ENCODE data around the gene HCFC2. TPM values are rescaled to one million over a fixed set of nuclear protein-coding genes. Genes with fewer than 3 reads are reported as not detected.
A peak's percentile ranks its signal among the peaks of the same experiment; 100 is the strongest.

HCFC2 gene
- total and polyA plus RNA-seq, 2 experiments from 2014 or later: 7.5 to 15.1 TPM

DNA sequence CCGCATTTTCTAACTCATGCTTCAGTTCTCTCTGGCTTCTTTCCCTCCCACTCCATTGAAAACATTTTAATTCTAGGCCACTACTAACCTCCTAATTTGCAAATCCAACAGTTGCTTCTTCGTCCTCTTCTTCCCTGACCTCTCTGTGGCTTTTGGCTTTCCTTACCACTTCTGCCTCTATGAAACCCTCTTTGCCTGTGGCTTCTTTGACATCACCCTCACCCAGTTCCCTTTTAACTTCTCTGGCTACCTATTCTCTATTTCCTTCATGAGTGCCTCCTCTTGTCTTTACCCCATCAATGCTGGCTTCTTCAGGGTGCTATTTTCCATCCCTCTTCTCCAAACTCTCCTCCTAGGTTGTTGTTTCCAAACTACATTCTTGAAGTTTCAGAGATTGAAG is 4.4 kb upstream of the HCFC2 start:
- Histone ChIP-seq H3K4me3 (no peak overlapping the region), H3K4me1 (ENCODE audit: insufficient read depth) (peaks cover 6% of the 10 kb centered on the region), H3K9me2 (replicated peaks; ENCODE audit: insufficient read depth) (no peaks in the 10 kb centered on the region), H3K4me2 (no peak overlapping the region), H3K36me3 (replicated peaks; ENCODE audit: insufficient read depth, low read depth) (no peaks in the 10 kb centered on the region), H3K79me2 (peaks cover 3% of the 10 kb centered on the region), H4K20me1 (ENCODE audit: insufficient read depth, poor library complexity, severe bottlenecking) (no peaks in the 10 kb centered on the region), H3K27me3 (peaks cover 7% of the 10 kb centered on the region), H2AFZ (no peak overlapping the region), H3K27ac (no peak overlapping the region), H3K9me3 (ENCODE audit: low read depth) (no peaks in the 10 kb centered on the region)
- TF ChIP-seq, protein P1, sequence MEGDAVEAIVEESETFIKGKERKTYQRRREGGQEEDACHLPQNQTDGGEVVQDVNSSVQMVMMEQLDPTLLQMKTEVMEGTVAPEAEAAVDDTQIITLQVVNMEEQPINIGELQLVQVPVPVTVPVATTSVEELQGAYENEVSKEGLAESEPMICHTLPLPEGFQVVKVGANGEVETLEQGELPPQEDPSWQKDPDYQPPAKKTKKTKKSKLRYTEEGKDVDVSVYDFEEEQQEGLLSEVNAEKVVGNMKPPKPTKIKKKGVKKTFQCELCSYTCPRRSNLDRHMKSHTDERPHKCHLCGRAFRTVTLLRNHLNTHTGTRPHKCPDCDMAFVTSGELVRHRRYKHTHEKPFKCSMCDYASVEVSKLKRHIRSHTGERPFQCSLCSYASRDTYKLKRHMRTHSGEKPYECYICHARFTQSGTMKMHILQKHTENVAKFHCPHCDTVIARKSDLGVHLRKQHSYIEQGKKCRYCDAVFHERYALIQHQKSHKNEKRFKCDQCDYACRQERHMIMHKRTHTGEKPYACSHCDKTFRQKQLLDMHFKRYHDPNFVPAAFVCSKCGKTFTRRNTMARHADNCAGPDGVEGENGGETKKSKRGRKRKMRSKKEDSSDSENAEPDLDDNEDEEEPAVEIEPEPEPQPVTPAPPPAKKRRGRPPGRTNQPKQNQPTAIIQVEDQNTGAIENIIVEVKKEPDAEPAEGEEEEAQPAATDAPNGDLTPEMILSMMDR (IDR thresholded peaks at IDR 0.05; ENCODE audit: poor library complexity): no peak
- TF ChIP-seq EZH2 (IDR thresholded peaks at IDR 0.05; ENCODE audit: borderline replicate concordance): no peak
- TF ChIP-seq EZH2phosphoT487 (IDR thresholded peaks at IDR 0.05; ENCODE audit: low read depth, severe bottlenecking, unreplicated experiment): no peak
- no peak for DNase-seq (ENCODE audit: low spot score)
- WGBS (ENCODE audit: low lambda C conversion rate, missing lambda C conversion rate): 82% methylated on average over 2 of the region's 2 CpGs

DNA sequence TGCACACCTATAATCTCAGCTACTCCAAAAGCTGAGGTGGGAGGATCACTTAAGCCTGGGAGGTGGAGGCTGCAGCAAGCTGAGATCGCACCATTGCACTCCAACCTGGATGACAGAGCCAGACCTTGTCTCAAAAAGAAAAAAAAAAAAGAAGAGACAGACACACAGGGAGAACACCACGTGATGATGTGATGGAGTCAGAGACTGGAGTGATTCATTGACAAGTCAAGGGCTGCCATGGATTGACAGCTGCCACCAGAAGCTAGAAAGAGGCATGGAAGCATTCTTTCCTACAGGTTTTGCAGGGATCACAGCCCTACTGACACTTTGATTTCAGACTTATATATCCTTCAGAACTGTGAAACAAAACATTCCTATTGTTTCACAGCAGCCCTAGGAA is 3.5 kb upstream of the HCFC2 start:
- Histone ChIP-seq H3K4me1 (ENCODE audit: insufficient read depth) (peaks cover 6% of the 10 kb centered on the region), H3K36me3 (replicated peaks; ENCODE audit: insufficient read depth, low read depth) (no peaks in the 10 kb centered on the region), H3K27me3 (peaks cover 7% of the 10 kb centered on the region), H3K4me2 (no peak overlapping the region), H3K9me2 (replicated peaks; ENCODE audit: insufficient read depth) (no peaks in the 10 kb centered on the region), H3K27ac (no peak overlapping the region), H4K20me1 (ENCODE audit: insufficient read depth, poor library complexity, severe bottlenecking) (no peaks in the 10 kb centered on the region), H2AFZ (no peak overlapping the region), H3K79me2 (peaks cover 11% of the 10 kb centered on the region), H3K9me3 (ENCODE audit: low read depth) (no peaks in the 10 kb centered on the region), H3K4me3 (no peak overlapping the region)
- no peak for DNase-seq (ENCODE audit: low spot score)
- TF ChIP-seq, protein P1 (IDR thresholded peaks at IDR 0.05; ENCODE audit: poor library complexity): no peak
- TF ChIP-seq EZH2phosphoT487 (IDR thresholded peaks at IDR 0.05; ENCODE audit: low read depth, severe bottlenecking, unreplicated experiment): no peak
- no peak for TF ChIP-seq EZH2 (IDR thresholded peaks at IDR 0.05; ENCODE audit: borderline replicate concordance)
- WGBS (ENCODE audit: low lambda C conversion rate, missing lambda C conversion rate): 61% methylated on average over 2 of the region's 2 CpGs

DNA sequence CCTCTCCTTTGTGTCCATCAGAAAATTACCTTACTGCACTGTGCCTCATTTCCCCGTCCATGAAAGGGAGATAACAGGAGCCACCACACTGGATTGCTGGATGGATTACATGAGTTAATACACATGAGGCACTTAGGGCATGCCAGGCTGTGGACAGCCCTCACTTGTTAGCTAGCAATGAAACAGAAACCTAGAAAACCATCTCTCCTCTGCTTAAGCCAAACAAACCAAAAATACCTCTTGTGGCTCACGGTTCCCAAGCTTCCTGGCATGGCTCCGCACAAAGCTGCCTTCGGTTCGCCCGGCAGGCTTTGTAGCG is 660 bp upstream of the HCFC2 start:
- Histone ChIP-seq H3K4me3 (peak overlapping the region; percentile 93), H3K27me3 (peaks cover 7% of the 10 kb centered on the region), H3K36me3 (replicated peaks; ENCODE audit: insufficient read depth, low read depth) (no peaks in the 10 kb centered on the region), H4K20me1 (ENCODE audit: insufficient read depth, poor library complexity, severe bottlenecking) (no peaks in the 10 kb centered on the region), H3K9me3 (ENCODE audit: low read depth) (no peaks in the 10 kb centered on the region), H3K4me2 (peak overlapping the region; percentile 88), H2AFZ (peak overlapping the region; percentile 71), H3K4me1 (ENCODE audit: insufficient read depth) (peaks cover 6% of the 10 kb centered on the region), H3K79me2 (peaks cover 31% of the 10 kb centered on the region), H3K27ac (peak overlapping the region; percentile 89), H3K9me2 (replicated peaks; ENCODE audit: insufficient read depth) (no peaks in the 10 kb centered on the region)
- under 1% methylated on average over 7 of the region's 7 CpGs for WGBS (ENCODE audit: low lambda C conversion rate, missing lambda C conversion rate)
- no peak for TF ChIP-seq EZH2phosphoT487 (IDR thresholded peaks at IDR 0.05; ENCODE audit: low read depth, severe bottlenecking, unreplicated experiment)
- DNase-seq (ENCODE audit: low spot score): no peak

DNA sequence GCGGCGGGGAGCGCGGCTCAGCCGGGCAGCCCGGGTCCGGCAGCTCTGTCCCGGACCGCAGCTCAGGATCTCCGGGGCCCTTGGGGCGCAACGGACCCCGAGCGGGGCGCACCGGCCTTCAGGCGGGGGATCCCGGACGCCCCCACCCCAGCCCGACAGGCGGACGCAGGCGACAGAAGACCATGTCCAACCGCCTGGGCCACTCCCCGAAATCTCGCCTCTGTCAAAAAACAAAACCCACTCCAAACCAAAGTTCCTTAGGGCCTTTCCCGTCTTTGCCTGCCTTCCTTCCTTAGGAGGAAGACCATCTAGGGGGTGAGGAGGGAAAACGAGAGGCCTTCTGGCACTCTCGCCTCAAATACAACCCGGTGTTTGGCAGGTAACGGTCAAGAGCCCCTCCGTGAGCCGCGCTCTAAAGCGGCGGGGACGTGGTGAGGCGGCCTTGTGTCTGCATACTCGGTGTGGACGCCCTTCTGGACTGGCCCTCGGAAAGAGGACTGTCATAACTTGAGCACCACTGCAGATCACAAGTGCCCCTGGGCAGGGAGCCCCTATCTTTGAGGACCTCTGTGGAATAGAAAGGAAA is 604 bp downstream of the HCFC2 start:
- peak; percentile 34 for DNase-seq (ENCODE audit: low spot score)
- 2% methylated on average over 20 of the region's 41 CpGs for WGBS (ENCODE audit: low lambda C conversion rate, missing lambda C conversion rate)
- H2AFZ ChIP-seq: peak overlapping the region; percentile 71

More for the DNA sequence above, 604 bp downstream of the HCFC2 start:
- Histone ChIP-seq H3K27me3 (peaks cover 5% of the 10 kb centered on the region), H3K4me1 (ENCODE audit: insufficient read depth) (peaks cover 6% of the 10 kb centered on the region), H3K9me3 (ENCODE audit: low read depth) (no peaks in the 10 kb centered on the region), H3K27ac (peak overlapping the region; percentile 89), H3K4me2 (peak overlapping the region; percentile 89), H4K20me1 (ENCODE audit: insufficient read depth, poor library complexity, severe bottlenecking) (no peaks in the 10 kb centered on the region), H3K4me3 (peak overlapping the region; percentile 93), H3K79me2 (peaks cover 31% of the 10 kb centered on the region), H3K9me2 (replicated peaks; ENCODE audit: insufficient read depth) (no peaks in the 10 kb centered on the region), H3K36me3 (replicated peaks; ENCODE audit: insufficient read depth, low read depth) (no peaks in the 10 kb centered on the region)
- TF ChIP-seq EZH2 (IDR thresholded peaks at IDR 0.05; ENCODE audit: borderline replicate concordance): no peak
- TF ChIP-seq EZH2phosphoT487 (IDR thresholded peaks at IDR 0.05; ENCODE audit: low read depth, severe bottlenecking, unreplicated experiment): no peak
- TF ChIP-seq, protein P1 (IDR thresholded peaks at IDR 0.05; ENCODE audit: poor library complexity): no peak
